Epithelial cell of proximal tubule (primary cell): ENCODE data around the gene RAB33A. TPM values are rescaled to one million over a fixed set of nuclear protein-coding genes. Genes with fewer than 3 reads are reported as not detected.
A peak's percentile ranks its signal among the peaks of the same experiment; 100 is the strongest.

Source experiments
- DNase-seq: peaks from one replicate; pipeline ENCODE4 v3.0.0-alpha.2; 2011; ENCODE audit warnings: low read depth
- H3K4me3 ChIP-seq: 2 replicates; pipeline ENCODE4 v1.5.1; 2011; ENCODE audit warnings: low read depth, mild to moderate bottlenecking, low read length
- CTCF ChIP-seq: conservative IDR thresholded peaks from 2 replicates; pipeline ENCODE4 v1.5.1; 2012; ENCODE audit warnings: low read depth, mild to moderate bottlenecking, low read length
- total RNA-seq: library from RNA; depleted of rRNA; stranded (reverse); fragments of >200 nt; gene quantifications from 2 replicates; pipeline ENCODE4 v1.2.3, GENCODE V29; 2015

RAB33A gene
- total RNA-seq, 1 donor from 2014 or later: 0.63 TPM

- H3K4me3 ChIP-seq: peak overlapping the region; percentile 8
- no peak for TF ChIP-seq CTCF
- no peak for DNase-seq
Measured at GRCh38 chrX:130162094-130162735, 9.5 kb upstream of the RAB33A start.

GRCh38 chrX:130163398-130163797 lies 8.4 kb upstream of the RAB33A start:
- no peak for DNase-seq
- peak overlapping the region; percentile 38 for H3K4me3 ChIP-seq
- TF ChIP-seq CTCF: no peak

DNA sequence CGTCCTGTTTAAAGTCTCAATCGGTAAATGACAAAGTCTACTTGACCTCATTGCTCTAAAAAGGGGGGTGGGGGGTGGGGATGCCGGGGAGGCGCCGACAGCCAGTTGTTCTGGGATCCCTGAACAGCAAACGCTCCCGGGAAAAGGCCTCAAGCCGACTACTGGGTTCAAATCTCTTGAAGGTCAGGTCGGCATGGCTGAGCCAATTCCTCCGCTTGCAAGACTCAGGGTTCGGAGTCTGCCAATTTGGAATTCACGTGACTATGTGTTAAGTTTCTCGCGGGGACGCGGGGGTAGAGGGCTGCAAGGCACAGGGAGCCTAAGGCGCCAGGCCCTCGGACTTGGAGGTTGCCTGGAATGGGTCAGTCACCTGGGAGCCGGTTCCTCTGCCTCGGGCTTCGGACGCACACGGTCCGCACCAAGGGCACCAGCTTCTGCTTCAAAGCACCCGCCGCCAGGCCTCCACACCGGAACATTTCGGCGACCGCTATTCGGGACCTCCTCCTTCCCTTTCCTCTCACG lies 6.5 kb upstream of the RAB33A start:
- no peak for DNase-seq
- no peak for TF ChIP-seq CTCF
- H3K4me3 ChIP-seq: peak overlapping the region; percentile 78

GRCh38 chrX:130165703-130166502 lies 5.9 kb upstream of the RAB33A start, which contains the start of gene AIFM1:
Gene AIFM1, minus strand, starts transcription at chrX:130165841. Its CDS starts 185 bp downstream, at chrX:130165656.
- no peak for TF ChIP-seq CTCF
- H3K4me3 ChIP-seq: peak within 1 kb of the TSS; percentile 78
- no peak for DNase-seq

DNA sequence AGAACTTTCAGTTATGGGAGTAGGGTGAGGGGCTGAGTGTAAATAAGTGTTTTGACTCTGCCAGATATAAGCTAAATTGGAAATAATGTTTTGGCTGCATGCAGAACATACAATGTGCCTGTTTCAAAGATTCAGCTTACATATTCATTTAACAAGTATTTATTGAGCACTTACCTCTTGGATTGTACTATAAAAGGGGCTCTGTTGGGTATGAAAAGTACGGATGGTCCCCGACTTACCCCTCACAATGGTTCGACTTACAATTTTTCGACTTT lies 5.3 kb upstream of the RAB33A start:
- no peak for DNase-seq
- no peak for TF ChIP-seq CTCF
- H3K4me3 ChIP-seq: peak overlapping the region; percentile 78

GRCh38 chrX:130167040-130167439 lies 4.7 kb upstream of the RAB33A start:
- peak overlapping the region; percentile 78 for H3K4me3 ChIP-seq
- DNase-seq: no peak
- TF ChIP-seq CTCF: no peak
